ENCODE measurements around the gene GMPR2. TPM values are rescaled to one million over a fixed set of nuclear protein-coding genes. Genes with fewer than 3 reads are reported as not detected.

The GMPR2 gene
- total and polyA plus RNA-seq, 2 experiments from 2014 or later: 60.6 to 70.6 TPM

- TF ChIP-seq ZNF462 (CRISPR knock-in tag; IDR thresholded peaks at IDR 0.05): no peak
Observed at GRCh38 chr14:24264298-24264697, 31.6 kb downstream of the GMPR2 start (continued).

GRCh38 chr14:24266344-24267244, 33.9 kb downstream of the GMPR2 start:
- Histone ChIP-seq H3K36me3 (ENCODE audit: insufficient read depth) (no peaks in the 10 kb centered on the region), H3K27me3 (ENCODE audit: insufficient read depth) (no peaks in the 10 kb centered on the region), H3K9me2 (ENCODE audit: insufficient read depth) (no peaks in the 10 kb centered on the region), H3K4me2 (no peak overlapping the region), H3K79me2 (replicated peaks; ENCODE audit: insufficient read depth) (no peaks in the 10 kb centered on the region), H3K4me1 (ENCODE audit: insufficient read depth) (peaks cover 6% of the 10 kb centered on the region; the same call in 1 of the 2 replicates), H3F3A (replicated peaks; ENCODE audit: low read depth) (0 out of 2 replicates have a peak, but pooled peaks cover 6% of the 10 kb centered on the region), H3K4me3 (no peak overlapping the region), H3K27ac (ENCODE audit: low read depth) (no peak overlapping the region), H2AFZ (no peak overlapping the region), H4K20me1 (replicated peaks; ENCODE audit: insufficient read depth) (no peaks in the 10 kb centered on the region)
- Mint-ChIP-seq H3K27ac (no peak overlapping the region), H3K9me3 (no peaks in the 10 kb centered on the region; the same call in 2 of the 3 replicates), H3K27me3 (ENCODE audit: insufficient read depth, low read depth, poor library complexity) (peaks cover 7% of the 10 kb centered on the region), H3K4me1 (peaks cover 4% of the 10 kb centered on the region; the same call in 2 of the 3 replicates), H3K36me3 (ENCODE audit: low read depth) (peaks cover 6% of the 10 kb centered on the region; the same call in 2 of the 3 replicates), H3K4me3 (no peak overlapping the region)
- DNase-seq (ENCODE audit: low spot score): no peak
- ATAC-seq: no peak
- no peak for TF ChIP-seq POLR2AphosphoS5 (IDR thresholded peaks at IDR 0.05; ENCODE audit: low read depth)
- TF ChIP-seq ZNF462 (CRISPR knock-in tag; IDR thresholded peaks at IDR 0.05): no peak
- no peak for TF ChIP-seq ZNF331 (CRISPR knock-in tag; IDR thresholded peaks at IDR 0.05; ENCODE audit: low read depth)
